VCaP (cell line): ENCODE results near the gene OR1J2.
"Not testable (repeated sequence)": the region's sequence is repeated elsewhere in the genome, so short reads cannot be mapped to it uniquely, and the experiment has no call there.

Experiments
- H3K27ac ChIP-seq: fragments of 450-650 bp; 2 replicates; pipeline ENCODE4 v1.5.1; 2017
- CTCF ChIP-seq: fragments of 450-650 bp; conservative IDR thresholded peaks from 2 replicates; pipeline ENCODE4 v1.5.1; 2017; ENCODE audit warnings: mild to moderate bottlenecking, moderate library complexity

OR1J2 gene

GRCh38 chr9:122518841-122519240 is 8.2 kb downstream of the OR1J2 start, which contains the start of gene OR1J4:
Gene OR1J4 (plus strand): TSS chr9:122519141. CDS start chr9:122519141, 0 bp downstream.
- no peak within 1 kb of the TSS for H3K27ac ChIP-seq
- no peak for TF ChIP-seq CTCF

- H3K27ac ChIP-seq: no peak overlapping the region
- no peak for TF ChIP-seq CTCF
Measured at GRCh38 chr9:122519376-122519775, 8.8 kb downstream of the OR1J2 start.

- no peak overlapping the region for H3K27ac ChIP-seq
- no peak for TF ChIP-seq CTCF
Measured at GRCh38 chr9:122526602-122527001, 16.0 kb downstream of the OR1J2 start.

GRCh38 chr9:122527193-122527592 is 16.6 kb downstream of the OR1J2 start, which contains the start of gene OR1N1:
Gene OR1N1 (minus strand): TSS chr9:122527293. CDS start chr9:122527293, 0 bp downstream.
- H3K27ac ChIP-seq: no peak within 1 kb of the TSS
- no peak for TF ChIP-seq CTCF

GRCh38 chr9:122531157-122531556 is 20.6 kb downstream of the OR1J2 start:
- not testable (repeated sequence) for H3K27ac ChIP-seq

GRCh38 chr9:122536134-122536533 is 25.5 kb downstream of the OR1J2 start:
- TF ChIP-seq CTCF: no peak
- no peak overlapping the region for H3K27ac ChIP-seq

GRCh38 chr9:122537066-122537465 is 26.5 kb downstream of the OR1J2 start:
- H3K27ac ChIP-seq: not testable (repeated sequence)

GRCh38 chr9:122538757-122539156 is 28.2 kb downstream of the OR1J2 start:
- TF ChIP-seq CTCF: no peak
- H3K27ac ChIP-seq: no peak overlapping the region

- H3K27ac ChIP-seq: no peak overlapping the region
- no peak for TF ChIP-seq CTCF
Measured at GRCh38 chr9:122546196-122546595, 35.6 kb downstream of the OR1J2 start.
